OCI-M2 (cell line): Measurements from ENCODE around the gene TNFRSF11A.

Source experiments
- DNase-seq: peaks from one replicate; lab custom pipeline; 2025; ENCODE audit not compliant: unreplicated experiment; lab: John Stamatoyannopoulos, UW

TNFRSF11A gene

DNA sequence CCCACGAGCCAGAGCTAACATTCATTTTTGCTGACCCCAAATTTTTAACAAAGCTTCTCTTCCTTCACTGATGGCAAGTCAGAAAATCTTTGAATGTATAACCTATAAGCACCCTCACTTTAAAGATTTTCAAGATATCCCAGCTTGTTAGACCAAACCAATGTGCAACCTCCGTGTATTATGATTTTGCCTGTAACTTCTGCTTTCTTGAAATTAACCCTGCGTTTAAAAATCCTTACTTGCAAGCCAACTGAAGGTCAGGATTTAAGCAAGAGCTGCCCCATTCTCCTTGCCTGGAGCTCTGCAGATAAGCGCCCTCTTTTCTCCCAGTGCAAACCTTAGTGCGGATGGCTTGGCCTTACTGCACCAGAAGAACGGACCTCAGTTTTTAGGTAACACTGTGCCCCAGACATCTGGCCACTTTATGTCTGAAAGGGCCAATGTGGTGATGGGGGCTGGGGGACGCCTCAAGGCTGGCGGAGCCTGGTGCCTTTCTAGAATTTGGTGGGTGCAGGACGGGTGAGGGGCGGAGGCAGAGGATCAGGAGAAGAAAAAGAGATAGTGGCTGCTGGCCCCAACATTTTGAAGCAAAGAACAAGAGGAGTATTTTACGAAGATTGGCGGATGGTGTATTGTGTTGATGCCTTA is 805 bp upstream of the TNFRSF11A start:
- no peak for DNase-seq

DNA sequence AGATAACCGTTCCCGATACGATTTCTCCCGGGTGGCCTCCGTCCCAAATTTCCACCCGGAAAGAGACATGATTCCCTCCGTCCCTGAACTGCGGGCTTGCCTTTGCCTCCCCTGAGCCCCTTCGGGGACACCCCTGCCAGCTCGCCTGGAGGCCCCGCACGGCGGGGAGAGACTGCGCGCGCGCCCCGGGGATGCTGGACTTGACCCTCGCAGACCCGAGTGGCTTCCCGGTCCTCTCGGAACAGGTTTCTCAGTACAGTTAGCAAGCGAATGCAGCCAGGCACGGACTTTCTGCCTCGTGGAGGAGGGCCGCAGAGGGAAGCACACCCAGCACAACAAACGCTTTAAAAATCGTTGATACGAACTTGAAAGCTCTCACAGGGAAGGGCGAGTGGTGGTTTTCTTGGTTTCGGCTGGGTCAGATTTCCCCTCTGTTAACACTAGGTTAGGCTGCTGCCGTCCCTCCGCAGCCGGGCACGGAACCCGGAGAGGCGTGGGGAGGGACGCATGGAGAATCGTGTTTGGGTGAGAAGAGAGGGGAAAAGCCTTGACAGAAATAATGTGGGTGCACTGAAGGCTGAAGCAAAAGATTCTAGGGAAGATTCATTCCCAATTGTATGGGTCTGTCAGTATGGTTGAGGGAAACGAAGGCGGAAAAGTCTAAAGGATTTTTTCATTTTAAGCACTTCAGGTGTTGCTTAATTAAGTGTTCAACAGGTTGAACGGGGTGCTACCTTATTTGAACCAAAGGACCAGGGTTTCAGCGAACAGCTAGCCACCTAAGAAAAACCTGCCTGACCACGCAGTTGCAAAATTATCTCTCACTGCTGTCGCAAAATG is 916 bp downstream of the TNFRSF11A start:
- no peak for DNase-seq

GRCh38 chr18:62326646-62327348 is 1.7 kb downstream of the TNFRSF11A start:
- DNase-seq = no peak

DNA sequence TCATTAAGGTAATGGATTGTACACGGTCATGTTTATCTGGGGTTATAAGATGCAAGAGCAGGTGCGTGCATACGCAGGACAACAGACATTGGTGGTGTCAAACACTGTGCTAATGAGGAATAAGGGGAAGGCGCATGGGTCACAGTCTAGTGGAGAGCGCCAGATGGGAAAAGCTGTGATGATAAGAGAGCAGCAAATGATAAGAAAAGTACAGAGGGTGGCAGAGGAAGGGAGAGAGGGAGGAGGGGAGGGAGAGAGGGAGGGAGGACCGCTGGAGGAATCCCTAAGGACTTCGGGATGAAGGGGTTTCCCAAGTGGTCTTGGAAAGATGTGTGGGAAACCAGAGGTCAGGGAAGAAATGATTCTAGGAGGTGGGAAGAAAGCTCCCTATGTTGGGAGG is 2.9 kb downstream of the TNFRSF11A start:
- DNase-seq = no peak

DNA sequence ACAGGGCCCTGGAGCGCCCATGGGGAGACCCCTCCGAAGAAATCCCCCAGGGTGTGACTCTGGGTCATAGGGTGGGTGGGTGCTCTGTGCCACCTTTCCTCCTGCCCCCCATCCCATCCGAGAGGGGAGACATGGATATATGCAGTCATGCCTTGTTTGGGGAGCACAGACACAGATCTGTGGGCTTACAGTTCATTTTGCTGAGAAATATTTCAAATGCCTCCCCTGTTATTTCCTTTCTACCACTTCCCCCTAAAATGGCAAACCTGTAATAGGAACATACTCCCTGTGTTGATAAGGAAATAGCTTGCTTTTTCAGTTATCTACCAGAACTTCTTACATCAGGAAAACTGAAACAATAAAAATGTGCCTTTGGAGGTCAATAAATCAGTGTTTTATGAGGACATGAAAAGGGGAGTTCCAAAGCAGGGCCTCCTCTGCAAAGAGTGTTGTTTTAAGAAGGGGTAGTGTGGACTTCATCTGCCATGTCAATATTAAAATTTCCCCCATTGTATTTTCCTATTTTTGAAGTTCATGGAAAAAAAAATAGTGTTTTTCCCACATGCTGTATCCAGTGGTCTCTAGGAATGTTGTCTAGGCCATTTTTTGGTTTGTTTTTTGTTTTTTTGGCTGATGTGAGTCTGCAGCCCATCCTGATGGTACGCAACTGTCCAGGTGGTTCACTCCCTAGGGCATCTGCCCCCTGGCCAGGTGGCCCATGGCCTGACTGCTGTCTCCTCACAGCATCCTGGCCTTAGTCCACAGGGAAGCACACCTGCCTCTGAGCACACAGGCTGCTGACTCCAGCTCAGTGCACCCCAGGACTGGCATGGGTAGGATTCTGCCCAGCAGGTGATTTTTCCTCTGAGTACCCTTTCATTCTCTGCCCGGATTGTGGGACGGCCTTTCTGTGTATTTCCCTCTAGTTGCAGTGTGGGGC is 3.7 kb downstream of the TNFRSF11A start:
- no peak for DNase-seq

GRCh38 chr18:62329691-62330454 is 4.8 kb downstream of the TNFRSF11A start:
- DNase-seq = no peak

GRCh38 chr18:62330650-62331049 is 5.5 kb downstream of the TNFRSF11A start:
- no peak for DNase-seq

DNA sequence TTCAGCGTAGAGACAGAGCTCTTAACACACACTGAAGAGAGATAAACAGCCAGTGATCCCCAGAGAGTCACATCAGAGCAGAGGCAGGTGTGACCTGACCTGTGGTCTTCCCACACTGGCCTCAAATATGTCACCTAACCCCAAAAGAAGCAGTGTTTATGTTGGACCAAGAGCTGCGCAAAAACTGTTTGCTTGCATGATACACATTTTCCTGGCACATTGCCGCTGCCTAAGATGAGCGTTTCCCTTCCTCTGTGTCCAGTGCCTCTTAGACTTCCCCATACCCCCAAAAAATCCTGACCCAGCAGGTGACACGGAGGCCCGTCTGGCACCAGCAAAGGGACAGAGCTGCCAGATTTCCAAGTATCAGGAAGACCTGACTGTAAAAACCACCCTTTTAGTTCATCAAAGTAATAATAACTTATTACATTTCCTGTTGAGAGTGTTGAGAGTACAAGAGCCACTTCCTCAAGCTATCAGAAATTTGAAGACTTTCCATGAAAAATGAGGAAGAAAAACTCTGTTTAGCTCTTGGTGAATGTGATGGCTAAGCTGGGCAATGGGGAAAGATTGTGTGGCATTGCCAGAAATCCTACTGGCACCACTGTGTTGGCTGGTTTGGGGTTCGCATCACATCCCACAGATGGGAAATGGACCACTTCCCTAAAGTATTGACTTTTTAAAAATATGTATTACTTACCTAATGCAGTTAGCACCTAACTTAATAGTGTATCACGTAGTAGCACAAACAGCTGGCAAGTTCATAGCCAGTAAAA is 6.7 kb downstream of the TNFRSF11A start:
- no peak for DNase-seq

DNA sequence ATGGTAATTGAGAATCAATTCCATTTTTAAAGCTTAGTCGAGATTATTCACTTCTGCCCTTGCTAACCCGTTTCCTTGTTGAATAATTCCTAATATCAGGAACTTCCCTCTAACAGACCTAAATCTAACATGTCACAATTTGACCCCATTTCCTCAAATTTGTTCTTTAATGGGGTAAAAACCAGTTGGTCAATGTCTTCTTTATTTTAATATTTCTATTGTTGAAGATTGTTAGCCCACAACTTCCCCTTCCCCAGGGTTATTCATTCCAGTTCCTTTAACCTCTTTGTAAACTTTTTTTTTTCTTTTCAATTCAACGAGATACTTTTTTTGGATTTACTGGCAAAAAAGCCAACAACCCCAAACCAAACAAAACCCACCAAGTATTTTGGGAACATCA is 7.3 kb downstream of the TNFRSF11A start:
- DNase-seq = no peak

- no peak for DNase-seq
Observed at GRCh38 chr18:62332964-62333695, 8.0 kb downstream of the TNFRSF11A start.

DNA sequence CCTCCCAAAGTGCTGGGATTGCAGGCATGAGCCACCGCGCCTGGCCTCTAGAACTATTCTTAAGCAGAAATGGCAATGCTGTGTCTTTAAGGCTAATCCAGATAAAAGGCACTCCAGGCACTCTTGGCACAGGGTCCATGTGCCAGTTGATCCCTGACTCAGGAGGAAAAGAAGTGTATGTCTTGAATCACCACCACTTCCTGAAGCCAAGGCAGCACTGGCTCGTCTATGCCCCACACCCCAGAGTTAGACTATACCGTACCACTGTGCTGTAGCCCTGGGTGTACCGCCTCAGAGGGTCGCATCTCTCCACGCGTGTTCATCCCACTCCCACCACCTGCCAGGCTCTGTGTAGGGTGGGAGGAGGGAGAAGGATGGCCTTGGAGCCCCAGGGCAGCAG is 9.0 kb downstream of the TNFRSF11A start:
- DNase-seq = no peak

DNA sequence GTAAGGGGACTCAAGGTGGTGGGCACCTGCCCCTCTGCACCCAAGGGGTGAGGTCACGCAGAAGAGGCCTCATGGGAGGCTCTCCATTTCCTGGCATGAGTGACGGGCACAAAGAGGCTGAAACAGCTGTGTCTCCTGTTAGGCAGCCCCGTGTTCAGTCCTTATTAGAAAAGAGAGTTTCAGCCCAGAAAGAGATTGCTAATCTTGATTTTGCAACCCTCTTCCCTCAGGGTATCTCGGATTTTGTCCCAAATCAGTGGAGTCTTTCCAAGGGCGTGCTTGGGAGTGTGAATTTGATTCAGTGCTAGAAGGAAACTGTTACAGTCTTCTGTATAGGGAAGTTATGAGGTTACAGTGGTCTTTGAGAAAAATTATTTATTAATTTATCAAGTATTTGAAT is 10.4 kb downstream of the TNFRSF11A start:
- DNase-seq = no peak

DNA sequence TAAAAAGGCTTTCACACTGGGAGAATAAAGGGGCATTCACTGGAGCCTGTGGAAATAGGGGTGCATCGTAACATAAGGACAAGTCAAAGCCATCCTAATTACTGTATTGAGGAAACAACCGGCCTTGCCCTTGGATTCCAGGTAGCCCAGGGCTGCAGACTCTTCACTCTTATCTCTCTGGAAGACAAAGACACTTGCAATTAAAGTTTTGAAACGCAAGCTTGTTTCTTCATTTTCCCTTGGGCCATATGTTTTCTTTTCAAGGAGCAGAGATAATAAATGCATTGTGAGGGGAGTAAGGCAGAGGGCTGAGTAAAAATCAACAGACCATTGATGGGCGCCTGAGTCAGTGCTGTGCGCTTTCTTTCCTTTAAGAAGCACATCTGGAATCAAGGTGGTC is 11.5 kb downstream of the TNFRSF11A start:
- DNase-seq = no peak

GRCh38 chr18:62337336-62337735 is 12.2 kb downstream of the TNFRSF11A start:
- DNase-seq = no peak

GRCh38 chr18:62338446-62339105 is 13.5 kb downstream of the TNFRSF11A start:
- no peak for DNase-seq

- no peak for DNase-seq
Observed at GRCh38 chr18:62339106-62339988, 14.2 kb downstream of the TNFRSF11A start.

DNA sequence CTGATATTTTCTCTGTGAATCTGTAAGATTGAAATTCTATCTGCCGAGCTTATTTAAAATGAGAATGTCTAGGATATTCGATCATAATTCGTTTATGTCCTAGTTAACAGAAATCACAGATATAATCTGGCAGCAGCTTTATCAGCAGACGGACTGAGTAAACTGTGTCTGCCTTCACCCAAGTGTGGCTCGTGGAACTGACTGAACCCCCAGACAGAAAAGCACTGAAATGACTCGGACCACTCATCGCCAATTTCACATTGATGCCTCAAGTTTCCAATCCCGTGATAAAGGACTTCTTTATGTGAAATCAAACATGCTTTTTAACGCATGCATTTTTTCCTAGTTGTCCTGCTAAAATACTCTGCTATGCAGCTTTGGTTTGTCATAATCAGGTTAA is 15.9 kb downstream of the TNFRSF11A start:
- no peak for DNase-seq
